NCI-H187 treated with DMSO at 0.1 percent for 48 hours (cell line): ENCODE measurements around the gene PTPN6.

Experiments used
- DNase-seq: peaks from one replicate; lab custom pipeline; 2025; lab: John Stamatoyannopoulos, UW

The PTPN6 gene

DNA sequence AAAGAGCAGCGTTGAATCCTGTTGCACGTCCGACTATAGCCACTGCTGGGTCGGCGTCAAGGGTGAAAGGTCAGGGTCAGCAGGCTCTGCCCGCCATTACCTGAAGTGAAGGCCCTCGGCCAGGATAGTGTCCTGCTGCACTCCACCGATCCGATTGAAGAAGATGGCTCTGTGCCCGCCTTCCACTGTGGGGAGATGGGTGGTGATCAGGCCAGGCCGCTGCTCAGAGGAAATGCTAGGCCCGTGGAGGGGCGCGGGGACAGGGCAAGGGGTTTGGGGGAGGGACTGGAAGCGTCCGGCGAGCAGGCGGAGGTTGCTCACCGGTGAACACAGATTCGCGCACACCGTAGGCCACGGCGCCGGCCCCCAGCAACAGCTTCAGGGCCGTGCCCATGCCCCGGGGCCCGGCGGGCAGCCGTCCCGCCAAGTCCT lies 19.0 kb downstream of the PTPN6 start:
- no peak for DNase-seq

DNA sequence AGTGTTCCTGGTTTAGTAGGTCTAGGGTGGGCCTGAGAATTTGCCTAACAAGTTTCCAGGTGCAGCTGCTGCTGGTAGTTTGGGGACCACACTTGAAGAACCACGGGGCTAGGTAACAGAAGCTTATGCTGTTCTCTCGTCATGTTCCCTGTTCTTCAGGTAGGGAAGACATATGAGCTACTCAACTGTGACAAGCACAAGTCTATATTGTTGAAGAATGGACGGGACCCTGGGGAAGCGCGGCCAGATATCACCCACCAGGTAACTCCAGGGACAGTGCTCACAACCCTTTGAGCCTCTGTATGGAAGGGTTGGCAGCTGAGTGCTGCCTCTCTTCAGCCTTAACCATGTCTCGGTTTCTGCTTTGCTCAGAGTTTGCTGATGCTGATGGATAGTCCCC lies 23.0 kb downstream of the PTPN6 start:
- DNase-seq = no peak

DNA sequence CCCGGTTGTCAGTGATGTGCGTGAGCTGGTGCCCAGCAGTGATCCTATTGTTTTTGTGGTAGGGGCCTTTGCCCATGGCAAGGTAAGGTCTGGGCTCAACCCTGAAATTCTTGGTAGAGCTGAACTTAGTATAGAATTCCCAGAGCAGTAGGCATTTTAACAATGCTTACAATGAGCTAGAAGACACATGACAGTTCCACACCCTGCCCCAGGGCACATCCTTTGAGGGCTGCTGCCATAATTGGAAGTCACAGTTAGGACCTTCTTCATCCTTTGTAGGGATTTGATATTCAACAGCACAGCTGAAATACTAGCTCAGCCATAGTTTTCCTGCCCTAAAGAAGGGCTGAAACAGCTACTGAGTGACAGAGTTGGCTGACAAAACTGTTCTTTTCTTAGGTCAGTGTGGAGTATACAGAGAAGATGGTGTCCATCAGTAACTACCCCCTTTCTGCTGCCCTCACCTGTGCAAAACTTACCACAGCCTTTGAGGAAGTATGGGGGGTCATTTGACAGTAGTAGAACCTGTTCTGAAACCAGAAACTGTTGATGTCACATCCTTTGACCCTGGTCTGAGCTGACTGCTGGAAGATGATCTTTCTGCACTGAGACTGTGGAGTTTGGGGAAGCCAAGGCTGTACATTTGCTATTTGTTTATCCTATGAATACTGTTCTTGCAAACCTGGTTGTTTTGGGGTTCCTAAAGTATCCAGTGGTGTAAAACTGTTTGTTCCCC lies 24.3 kb downstream of the PTPN6 start:
- DNase-seq = no peak

DNA sequence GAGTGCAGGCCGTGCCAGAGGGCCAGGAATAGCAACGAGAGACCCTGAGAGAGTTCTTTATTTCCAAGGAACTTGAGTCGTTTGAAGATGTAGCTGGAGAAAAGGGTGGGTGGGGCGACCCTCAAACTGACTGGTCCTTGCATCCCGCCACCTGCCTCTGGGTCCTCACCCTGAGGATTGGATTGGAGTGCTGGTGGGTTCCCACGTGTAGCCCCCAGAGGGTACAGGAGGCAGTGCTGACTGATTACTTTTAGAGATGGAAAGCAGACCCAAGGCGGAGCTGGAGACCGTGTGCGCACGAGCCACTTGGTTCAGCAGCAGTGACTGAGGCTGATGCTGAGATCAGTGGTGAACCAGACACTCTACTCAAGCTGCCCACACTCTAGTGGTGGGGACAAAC lies 26.5 kb downstream of the PTPN6 start:
- no peak for DNase-seq

DNA sequence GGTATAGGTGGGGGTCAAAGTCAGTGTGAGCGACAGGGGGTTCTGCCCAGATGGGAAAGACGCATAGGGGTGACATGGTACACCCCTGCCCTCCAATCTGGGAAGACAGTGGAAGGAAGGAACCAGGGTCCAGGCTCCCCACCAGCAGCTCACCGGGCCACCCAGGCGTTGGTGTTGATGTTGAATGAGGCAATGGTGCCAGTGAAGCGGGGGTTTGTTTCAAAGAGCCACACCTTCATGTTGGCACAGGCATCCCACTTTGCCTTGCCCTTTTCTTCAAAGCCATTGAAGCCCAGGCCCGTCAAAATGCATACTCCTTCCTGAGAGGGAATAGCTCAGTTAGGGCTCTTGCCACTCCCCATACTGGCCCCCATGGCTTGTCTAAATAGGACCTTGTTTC lies 27.0 kb downstream of the PTPN6 start:
- DNase-seq = no peak

DNA sequence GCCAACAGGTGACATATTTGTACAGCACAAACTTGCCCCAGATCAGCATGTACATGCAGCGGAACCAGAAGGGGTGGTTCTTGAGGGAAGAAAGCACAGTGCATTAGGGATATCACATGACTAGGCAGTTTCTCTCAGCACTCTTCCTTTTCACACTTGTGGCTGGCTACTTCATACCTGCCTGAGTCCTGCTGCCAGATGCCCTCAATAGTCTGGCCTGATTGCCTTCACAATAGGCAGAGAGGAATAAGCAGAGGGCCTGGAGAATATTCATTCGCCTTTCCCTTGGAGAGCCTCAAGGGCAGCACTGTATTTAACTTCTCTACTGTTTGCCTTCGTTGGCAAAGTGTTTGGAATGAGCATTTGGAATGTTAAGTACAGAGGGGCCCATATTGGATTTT lies 27.5 kb downstream of the PTPN6 start:
- DNase-seq = no peak

DNA sequence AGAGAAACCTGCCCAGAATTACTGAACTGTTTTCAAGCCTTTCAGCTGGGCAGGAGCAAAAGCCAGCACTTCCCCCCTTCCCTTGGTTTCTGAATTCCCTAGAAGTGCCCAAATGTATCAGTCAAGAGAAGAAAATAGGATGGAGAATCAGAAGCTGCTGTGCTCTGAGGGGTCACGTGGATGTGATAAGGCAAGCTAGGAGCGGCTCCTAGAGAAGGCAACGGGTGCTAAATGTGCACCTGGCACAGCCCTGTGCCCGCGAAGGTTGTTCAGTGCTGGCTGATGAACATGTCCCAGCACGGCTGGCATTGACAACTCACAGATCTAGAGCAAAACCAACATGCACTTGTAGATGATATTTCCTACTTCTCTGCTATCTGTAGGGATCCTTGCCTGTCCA lies 27.9 kb downstream of the PTPN6 start:
- DNase-seq = no peak

DNA sequence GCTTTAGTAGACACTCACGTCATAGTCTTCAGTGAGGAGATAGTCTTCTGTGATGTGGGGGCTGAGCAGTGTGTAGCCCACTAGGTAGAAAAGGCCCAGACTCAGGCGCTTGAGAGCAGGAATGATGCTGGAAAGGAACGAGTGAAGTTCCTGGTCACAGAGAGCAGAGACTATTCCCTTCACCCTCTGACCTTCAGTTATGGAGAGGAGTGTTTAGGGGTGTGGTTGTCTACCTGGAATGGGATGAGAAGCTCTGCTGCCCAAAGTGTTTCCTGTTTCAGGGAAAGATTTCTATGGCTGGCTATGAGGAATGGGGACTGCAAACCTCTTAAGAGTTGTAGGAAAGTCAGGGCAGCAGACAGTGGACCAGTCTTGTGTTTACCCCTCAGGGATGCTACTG lies 28.3 kb downstream of the PTPN6 start:
- DNase-seq = no peak

DNA sequence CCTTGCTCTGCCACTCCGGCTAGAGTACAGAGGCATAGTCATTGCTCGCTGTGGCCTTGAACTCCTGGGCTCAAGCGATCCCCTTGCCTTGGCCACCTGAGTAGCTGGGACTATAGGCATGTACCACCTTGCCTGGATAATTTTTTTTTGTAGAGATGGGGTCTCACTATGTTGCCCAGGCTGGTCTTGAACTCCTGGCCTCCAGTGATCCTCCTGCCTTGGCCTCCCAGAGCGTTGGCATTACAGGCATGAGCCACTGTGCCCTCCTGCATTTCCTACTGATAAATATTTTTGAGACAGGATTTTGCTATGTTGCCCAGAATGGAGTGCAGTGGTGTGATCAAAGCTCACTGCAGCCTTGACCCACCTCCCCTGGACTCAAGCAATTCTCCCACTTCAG lies 28.9 kb downstream of the PTPN6 start:
- DNase-seq = no peak

DNA sequence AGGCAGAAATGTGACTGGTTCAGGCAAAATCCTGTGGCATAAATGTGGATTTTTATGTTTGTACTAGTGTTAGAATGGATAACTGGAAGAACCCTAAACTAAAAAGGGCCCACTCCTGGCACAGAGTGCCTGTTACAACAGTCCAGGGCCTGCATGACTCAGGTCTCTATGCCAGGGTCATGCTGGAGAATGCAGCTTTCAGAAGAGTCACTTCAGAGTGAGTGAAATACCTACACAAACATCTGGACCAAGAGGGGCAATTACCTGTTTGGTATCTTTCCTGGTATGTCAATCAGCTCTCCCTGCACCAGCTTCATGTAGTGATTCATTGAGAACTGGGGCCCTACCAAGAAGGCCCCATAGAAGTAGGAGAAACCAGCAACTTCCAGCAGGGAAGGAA lies 29.6 kb downstream of the PTPN6 start:
- no peak for DNase-seq

DNA sequence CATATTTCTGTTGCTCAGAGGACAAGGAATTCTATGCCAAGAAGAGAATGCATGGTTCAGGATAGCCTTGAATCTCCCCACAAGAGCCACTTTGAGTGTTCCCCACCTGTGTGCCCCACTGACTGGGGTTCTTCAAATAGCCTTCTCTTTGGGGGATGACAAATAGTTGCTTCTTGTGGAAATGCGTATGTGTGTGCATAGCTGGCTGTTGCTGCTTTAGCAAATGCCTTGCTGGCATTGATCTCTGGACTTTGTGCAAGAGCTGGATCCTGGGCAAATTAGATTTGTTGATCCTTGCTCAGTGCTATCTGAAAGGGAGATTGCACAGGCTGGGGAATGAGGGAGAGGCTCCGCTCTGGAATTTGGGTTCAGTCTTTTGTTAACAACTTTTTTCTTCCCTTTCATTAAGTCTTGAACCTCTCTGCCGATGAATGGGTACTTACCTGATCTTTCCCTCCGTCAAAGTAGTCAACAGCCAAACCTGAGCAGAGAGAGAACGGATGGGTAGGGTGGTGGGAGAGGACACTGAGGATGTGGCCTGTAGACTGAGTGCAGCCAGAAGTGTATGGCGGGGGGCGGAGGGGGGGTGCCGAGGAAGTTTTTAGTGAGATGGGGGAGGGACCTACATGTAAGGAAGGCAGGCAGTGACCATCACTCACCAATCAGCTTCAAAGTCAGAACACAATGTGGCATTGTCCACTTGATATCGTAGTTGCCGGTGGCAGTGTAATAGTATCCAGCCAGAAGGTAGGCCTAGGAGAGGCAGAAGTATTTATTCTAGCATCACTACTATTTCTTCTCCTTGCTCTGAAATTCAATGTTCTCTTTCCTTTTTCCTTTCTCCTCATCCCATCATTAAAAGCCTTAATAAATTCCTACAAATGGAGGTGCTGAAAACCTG lies 30.2 kb downstream of the PTPN6 start:
- no peak for DNase-seq

DNA sequence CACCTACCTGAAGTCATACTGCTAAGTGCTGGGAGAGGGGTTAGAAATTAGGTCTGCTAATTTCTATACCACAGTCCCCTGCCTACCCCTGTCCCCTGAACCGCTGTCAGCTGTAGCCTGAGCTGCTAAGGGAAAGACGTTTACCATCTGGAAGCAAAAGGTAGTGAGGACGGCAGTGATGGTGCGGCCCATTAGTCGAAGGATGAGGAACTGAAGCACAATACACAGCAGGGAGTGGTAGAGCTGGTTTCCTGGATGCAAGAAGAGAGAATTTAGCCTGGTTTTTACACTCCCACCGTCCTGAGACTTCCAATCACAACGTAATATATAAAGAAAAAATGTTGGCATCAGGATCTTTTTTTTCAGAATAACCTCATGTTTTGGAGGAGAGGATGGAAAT lies 31.4 kb downstream of the PTPN6 start:
- DNase-seq = no peak

DNA sequence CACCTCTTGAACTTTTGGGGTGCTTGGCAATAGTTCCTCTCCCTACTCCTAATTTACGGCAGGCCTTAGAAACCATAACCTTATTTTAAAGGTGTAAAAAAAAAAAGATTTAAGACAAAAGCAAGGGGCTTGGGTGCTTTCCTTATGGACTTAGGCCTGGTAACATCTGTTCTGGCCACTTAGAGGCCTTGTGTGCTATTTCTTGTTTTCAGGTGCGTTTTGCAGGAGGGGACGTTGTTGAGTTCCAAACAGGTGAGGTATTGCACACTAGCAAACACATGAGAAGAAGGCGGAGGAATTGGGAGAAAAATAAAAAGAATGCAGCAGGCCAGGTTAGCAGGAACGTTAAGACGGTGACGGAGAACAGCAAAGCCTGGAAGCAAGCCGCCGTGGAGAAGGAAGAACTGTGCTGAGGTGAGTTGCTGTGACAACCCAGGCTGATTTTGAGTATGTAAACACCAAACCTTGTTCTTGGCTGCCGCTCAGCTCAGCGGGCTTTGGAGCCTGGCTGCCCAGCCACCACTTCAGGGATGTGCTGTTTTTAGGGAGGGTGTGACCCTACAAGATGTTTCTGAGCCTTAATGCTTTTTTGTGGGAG lies 36.9 kb downstream of the PTPN6 start:
- no peak for DNase-seq

DNA sequence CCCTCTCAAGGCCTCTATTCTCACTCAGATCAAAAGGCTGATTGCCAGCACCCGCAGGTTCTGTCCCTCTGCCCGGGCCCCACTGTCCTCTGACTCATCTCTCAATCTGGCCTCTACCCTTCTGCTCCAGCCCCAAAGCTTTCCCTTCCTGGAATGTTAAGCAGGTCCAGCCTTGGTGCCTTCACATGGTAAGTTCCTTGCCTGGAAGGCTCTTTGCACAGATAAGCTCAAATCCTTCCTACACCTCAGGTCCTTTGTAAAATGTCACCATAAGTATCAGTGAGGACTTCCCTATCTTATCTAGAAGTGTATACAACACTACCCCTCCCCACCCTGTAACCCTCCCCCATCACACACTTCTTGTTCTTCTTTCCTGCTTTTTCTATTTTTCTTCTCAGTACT lies 44.9 kb downstream of the PTPN6 start:
- no peak for DNase-seq

DNA sequence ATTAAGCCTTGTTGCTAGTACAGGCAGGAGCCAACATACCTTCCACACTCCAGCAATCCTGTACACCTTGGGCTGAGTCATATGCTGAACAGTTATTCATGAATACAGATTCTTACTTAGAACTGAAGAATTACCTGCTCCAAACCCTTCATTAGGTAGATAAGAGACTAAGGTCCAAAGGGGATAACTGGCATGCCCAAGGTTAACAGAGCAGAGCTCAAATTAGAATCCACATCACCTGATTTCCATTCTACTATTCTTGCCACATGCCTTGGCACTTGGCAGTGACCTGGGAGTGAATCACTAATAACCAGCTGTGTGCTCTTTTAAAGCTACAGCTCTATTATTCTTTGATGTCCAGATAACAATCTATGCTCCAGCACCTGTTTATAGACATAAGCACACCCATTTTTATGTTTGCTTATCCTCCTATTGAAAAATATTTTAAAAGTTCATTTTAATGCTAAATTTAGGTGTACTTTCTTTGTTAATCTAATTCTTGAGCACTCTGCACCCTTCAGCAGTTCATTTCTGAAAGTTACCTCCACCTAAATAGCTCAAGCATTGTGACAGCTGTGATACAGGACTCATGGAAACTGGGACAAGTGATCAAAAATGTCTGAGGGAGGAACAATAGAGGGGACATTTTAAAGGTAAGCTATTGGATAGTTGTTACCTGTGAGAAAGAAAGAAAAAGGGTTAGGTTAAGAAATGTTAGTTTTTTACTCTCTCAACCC lies 47.7 kb downstream of the PTPN6 start:
- DNase-seq = no peak

DNA sequence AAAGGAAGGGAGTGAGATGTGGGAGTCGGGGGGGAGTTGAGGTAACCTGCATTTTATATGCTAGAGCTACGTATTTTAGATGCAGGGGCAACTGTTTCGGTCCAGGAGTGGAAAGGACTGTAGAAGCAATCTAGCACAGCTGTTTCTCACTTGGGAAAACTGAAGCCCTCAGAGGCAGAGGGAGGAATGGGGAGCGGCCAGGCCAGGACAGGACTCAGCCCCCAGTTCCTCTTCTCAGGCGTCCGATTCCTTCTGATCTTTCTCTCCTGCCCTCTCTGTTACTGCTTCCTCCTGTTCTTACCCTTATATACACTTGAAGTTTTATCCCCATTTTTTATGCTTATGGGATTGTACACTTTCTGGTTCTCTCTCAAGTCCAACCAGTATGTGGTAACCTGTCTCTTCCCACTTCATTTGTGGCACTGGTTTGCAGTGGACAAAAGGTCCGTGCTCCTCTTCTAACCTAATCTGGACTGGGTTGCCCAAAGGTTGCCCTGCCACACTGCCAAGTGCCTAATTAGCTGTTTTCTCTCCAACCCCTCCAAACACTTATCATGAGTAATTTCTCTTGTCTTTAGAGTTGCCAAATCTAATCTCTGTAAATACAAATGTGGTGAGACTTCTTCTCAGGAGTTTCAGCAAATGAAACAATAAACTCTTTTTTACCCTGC lies 50.9 kb downstream of the PTPN6 start:
- DNase-seq = no peak

DNA sequence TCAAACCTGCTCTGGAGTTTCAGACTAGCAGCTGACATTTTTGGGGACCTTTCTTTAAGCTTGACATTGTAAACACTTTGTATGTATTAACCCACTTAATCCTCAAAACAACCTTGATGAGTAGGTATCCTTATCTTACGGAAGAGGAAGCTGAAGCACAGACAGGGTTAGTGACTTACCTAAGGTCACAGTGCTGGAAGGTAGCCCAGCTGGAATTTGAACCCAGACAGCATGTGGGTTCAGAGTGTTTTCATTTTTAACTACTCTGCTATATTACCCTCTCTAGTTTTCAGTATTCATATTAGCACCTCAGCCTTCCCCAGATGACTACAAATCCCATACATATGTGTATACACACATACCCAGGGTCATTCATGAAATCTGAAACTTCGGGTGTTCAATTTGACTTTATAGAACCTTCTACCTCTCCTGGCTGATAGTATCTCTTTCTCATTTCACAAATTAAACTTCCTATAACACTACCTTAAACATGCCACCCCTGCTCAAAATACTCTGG lies 53.2 kb downstream of the PTPN6 start:
- DNase-seq = no peak

DNA sequence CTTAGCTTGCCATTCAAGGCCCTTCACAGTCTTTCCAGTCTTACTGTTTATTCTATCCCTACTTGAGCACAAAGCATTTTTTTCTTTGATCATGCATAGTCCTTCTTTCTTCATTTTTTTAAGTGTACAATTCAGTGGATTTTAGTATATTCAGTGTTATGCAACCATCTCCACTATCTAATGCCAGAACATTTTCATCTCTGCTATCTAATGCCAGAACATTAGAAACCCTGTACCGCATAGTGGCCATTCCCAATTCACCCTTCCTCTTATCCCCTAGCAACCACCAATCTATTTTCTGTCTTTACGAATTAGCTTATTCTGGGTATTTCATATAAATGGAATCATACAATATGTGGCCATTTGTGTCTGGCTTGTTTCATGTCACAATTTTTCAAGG lies 53.7 kb downstream of the PTPN6 start:
- no peak for DNase-seq

DNA sequence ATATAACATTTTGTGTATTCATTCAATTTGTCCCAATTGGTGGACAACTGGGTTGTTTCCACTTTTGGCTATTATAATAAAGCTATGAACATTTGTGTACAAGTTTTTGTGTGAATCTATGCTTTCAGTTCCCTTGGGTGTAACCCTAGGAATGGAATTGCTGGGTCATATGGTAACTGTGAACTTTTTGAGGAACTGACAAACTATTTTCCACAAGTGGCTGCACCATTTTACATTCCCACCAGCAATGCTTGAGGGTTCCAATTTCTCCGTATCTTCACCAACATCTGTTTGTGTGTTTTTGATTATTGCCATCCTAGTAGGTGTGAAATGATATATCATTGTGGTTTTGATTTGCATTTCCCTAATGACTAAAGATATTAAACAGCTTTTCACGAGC lies 54.2 kb downstream of the PTPN6 start:
- DNase-seq = no peak

DNA sequence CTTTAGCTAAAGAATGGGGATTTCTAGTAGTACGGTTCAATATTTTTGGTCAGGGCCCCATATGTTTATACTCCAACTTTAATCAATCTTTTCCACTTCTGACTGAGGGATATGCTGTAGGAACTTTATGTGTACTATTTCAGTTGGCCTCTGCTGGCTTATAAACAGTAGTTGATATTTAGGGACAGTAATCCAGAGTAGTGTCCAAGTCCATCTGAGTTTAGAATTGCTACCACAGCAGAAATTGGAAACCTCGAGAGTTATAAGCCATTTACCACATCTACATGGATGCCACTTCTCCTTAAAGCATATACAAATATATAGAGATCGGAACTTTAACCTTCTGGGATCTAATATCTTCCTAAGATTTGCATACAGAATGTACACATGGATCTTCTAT lies 55.5 kb downstream of the PTPN6 start:
- no peak for DNase-seq

DNA sequence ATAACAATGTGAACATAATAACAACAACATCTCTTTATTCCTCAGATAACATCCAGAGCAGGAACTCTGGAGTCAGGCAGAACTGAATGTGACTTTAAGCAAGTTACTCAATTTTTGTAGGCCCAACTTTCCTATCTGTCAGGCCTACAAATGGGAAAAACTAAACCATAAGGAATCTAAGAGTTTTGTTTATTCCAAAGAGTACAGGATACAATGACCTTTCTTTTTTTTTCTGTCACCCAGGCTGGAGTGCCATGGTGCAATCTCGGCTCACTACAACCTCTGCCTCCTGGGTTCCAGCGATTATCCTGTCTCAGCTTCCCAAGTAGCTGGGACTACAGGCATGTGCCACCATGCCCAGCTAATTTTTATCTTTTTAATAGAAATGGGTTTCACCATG lies 57.7 kb downstream of the PTPN6 start:
- no peak for DNase-seq

DNA sequence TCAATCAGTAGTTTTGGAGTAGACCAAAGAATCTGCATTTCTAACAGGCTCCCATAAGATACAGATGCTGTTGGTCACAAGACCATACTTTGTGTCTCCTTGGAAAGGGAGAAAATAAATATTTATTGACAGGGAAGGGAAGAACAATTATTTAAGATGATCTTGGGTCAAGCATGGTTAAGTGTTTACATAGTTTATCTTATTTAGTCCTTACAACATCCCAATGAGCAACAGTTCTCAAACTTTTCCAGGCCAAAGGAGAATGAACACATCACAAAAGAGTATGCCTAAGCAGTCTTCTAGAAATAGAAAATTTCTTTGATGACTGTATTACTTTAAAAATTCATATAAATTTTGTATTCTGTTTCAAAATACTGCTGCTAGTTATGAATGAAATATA lies 58.4 kb downstream of the PTPN6 start:
- no peak for DNase-seq
